Frontal cortex (tissue), 4 donors: ENCODE results near the gene ARHGAP15. TPM values are rescaled to one million over a fixed set of nuclear protein-coding genes. Genes with fewer than 3 reads are reported as not detected.

Source experiments
- DNase-seq, 2 donors: peaks; one replicate each; pipeline ENCODE4 v3.0.0; 2012; ENCODE audit warnings: low spot score in 2 of 2
- FAIRE-seq: peaks from 2 replicates; lab custom pipeline; 2012; peaks lifted over from hg19 to GRCh38; lab: Jason Lieb, UNC
- small RNA-seq: library from RNA; depleted of rRNA; stranded (forward); fragments of <200 nt; gene quantifications from one replicate; pipeline ENCODE3, GENCODE V24; 2014
- total RNA-seq: library from RNA; depleted of rRNA; stranded (reverse); fragments of >200 nt; gene quantifications from one replicate; pipeline ENCODE4 v1.2.3, GENCODE V29; 2014
- donor health status: control.
- donor health status: control.
- donor health status: control.

ARHGAP15 gene
- total RNA-seq, 1 donor from 2014 or later, result 19.2 TPM

GRCh38 chr2:143807192-143807591 lies 678.0 kb downstream of the ARHGAP15 start:
- no peak for FAIRE-seq
- DNase-seq, result no peak

DNA sequence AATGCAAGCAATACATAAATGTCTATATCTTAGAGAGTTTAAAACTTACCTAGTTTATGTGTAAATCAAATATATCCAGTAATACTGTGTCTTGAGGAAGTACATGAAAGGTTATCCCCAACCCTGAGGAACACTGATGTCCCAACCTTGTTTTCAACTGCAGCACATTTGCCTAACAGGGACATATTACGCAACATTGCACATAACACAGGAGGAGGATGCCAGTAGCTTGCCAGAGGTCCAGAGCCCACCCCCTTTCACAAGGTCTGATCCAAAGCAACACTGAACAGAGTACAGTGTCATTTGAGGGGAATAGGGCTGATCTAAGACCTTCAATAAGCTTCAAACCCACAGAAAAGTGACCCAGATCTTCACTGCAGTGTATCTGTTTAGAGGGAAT lies 678.5 kb downstream of the ARHGAP15 start:
- FAIRE-seq (no peak), DNase-seq (no peak)

- FAIRE-seq (no peak), DNase-seq (no peak)
Measured at GRCh38 chr2:143808166-143808565, 678.9 kb downstream of the ARHGAP15 start.

DNA sequence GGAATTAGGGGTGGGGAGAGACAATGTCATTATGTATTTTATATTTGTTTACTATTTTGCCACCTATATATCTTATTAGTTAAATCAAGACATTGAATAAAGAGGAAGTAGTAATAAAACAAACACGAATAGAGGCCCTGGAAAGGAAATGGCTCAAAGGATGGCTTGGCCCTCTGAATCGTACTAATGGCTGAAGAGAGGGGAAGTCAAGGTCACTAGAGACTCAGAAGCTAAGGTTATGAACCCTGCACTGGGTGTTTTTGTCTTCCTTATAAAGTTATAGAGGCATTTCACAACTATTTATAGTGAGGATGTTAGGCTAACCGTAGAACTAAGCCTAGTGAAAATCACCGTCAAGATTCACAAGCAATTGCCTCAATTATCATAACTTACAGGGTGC lies 685.9 kb downstream of the ARHGAP15 start:
- DNase-seq (no peak), FAIRE-seq (no peak)

DNA sequence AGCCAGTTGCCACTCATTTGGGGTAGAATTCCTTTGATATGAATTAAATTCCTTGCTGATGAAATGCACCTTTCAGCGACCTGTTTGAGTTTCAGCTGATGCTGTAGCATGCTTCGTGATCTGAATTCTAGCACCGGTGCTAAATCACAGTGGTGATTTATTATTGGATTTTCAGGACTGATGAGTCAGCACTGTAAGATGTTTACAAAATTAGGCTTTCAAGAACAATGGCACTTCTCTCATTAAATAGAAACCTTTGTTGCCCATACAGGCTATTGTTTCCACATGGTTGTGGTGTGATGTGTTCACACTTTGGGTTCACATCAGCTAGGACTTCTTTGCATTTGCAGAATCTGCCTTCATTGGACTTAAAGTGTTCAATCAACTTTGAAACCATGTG lies 687.7 kb downstream of the ARHGAP15 start:
- DNase-seq (no peak), FAIRE-seq (no peak)

Small RNAs within 50 kb of the gene (small RNA-seq; reads per million reads assigned to genes)
- not detected for gene MTND4LP12
